Adrenal gland (tissue), 5 donors: ENCODE data around the gene TSSK3.

Experiments
- CTCF ChIP-seq, 6 experiments: fragments of 450-650 bp in 4 of 6; fragments of 200-600 bp in 2 of 6; sonication (generic) in 1 of 6; IDR thresholded peaks; 1 replicate in 5 of 6; 2 replicates in 1 of 6; pipeline versions ENCODE4 v1.5.1 to v1.8.0; 2016 to 2021; ENCODE audit warnings: antibody characterized with exemption in 6 of 6, mild to moderate bottlenecking in 2 of 6, moderate library complexity in 1 of 6
- POLR2A ChIP-seq, 2 donors: fragments of 450-650 bp; IDR thresholded peaks; one replicate each; pipeline ENCODE4 v1.6.1; 2017; ENCODE audit warnings: antibody characterized with exemption in 2 of 2, mild to moderate bottlenecking in 2 of 2, moderate library complexity in 1 of 2
- donor health status: DM: no; HTN: no; CAD: no.

GRCh38 chr1:32400876-32401631, 38.7 kb downstream of the TSSK3 start:
- TF ChIP-seq CTCF (IDR thresholded peaks at IDR 0.05), result peak; percentile 83 to 95 (median 85)
- no peak for TF ChIP-seq POLR2A (IDR thresholded peaks at IDR 0.05)
